Endometrial microvascular endothelial cells (primary cell): ENCODE results near the gene CNIH2. TPM values are rescaled to one million over a fixed set of nuclear protein-coding genes. Genes with fewer than 3 reads are reported as not detected.

Source experiments
- total RNA-seq: library from RNA; depleted of rRNA; stranded (reverse); fragments of >200 nt; gene quantifications from one replicate; pipeline ENCODE4 v1.2.3, GENCODE V29; 2015; ENCODE audit errors: inconsistent ontology term

Gene CNIH2
- total RNA-seq, 1 donor from 2014 or later = not detected

Other genes with a start within 250 kb of the CNIH2 start
- not detected for gene GAL3ST3, start 229.0 kb upstream of the CNIH2 start, total RNA-seq
- gene SF3B2, start 225.8 kb upstream of the CNIH2 start, total RNA-seq = 134 TPM
- 17.7 TPM for gene PACS1, start 207.9 kb upstream of the CNIH2 start, total RNA-seq
- gene KLC2, start 20.5 kb upstream of the CNIH2 start, total RNA-seq = 21.6 TPM
- gene RAB1B, start 9.5 kb upstream of the CNIH2 start, total RNA-seq = 190 TPM
- gene YIF1A, start 11.0 kb downstream of the CNIH2 start, total RNA-seq = 171 TPM
- not detected for gene TMEM151A, start 13.7 kb downstream of the CNIH2 start, total RNA-seq
- gene CD248, start 38.9 kb downstream of the CNIH2 start, total RNA-seq = 2.0 TPM
- 15.5 TPM for gene RIN1, start 58.3 kb downstream of the CNIH2 start, total RNA-seq
- gene BRMS1, start 66.9 kb downstream of the CNIH2 start, total RNA-seq = 102 TPM
- gene B4GAT1, start 69.5 kb downstream of the CNIH2 start, total RNA-seq = 27.8 TPM
- not detected for gene SLC29A2, start 93.6 kb downstream of the CNIH2 start, total RNA-seq
- gene NPAS4, start 142.9 kb downstream of the CNIH2 start, total RNA-seq = not detected
- 77.6 TPM for gene MRPL11, start 160.7 kb downstream of the CNIH2 start, total RNA-seq
- 7.9 TPM for gene PELI3, start 188.7 kb downstream of the CNIH2 start, total RNA-seq
- gene DPP3, start 202.3 kb downstream of the CNIH2 start, total RNA-seq = 79.5 TPM
- 26.7 TPM for gene BBS1, start 232.5 kb downstream of the CNIH2 start, total RNA-seq